ENCODE results near the gene DAB1.
"Not testable (repeated sequence)": the region's sequence is repeated elsewhere in the genome, so short reads cannot be mapped to it uniquely, and the experiment has no call there.

Gene DAB1

DNA sequence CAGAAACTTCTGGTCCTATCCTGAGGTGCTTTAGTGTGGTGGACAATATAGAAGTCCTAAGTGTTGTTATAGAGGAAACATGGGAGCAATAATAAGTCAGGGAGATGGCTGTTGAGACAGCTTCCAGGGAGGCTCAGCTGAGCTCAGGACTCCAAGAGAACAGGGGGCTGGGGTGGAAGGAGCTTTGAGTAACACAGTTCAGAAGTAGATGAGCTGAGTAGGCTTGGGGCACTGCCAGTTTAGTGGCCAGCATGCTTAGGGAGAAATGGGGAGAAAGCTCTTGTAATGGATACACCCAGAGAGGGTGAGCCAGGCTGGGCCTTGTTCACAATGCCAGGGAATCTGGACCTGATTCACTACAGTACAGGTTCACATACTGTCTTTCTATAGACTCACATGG lies 201.6 kb downstream of the DAB1 start:
- DNase-seq (ENCODE audit: low read depth in 1 of 2, low spot score in 1 of 2): no peak
- Histone ChIP-seq H3K27ac (replicated peaks) (no peak overlapping the region), H3K27me3 (ENCODE audit: insufficient read depth, poor library complexity, severe bottlenecking) (no peaks in the 10 kb centered on the region), H3K4me3 (replicated peaks; ENCODE audit: insufficient read depth, low read length) (no peak overlapping the region)
- TF ChIP-seq POLR2AphosphoS5 (IDR thresholded peaks at IDR 0.05; ENCODE audit: low read depth) (no peak), GABPA (IDR thresholded peaks at IDR 0.05; ENCODE audit: low read depth) (no peak), SPI1 (IDR thresholded peaks at IDR 0.05; ENCODE audit: borderline replicate concordance, low read depth) (no peak)
- TF ChIP-seq, protein P1, sequence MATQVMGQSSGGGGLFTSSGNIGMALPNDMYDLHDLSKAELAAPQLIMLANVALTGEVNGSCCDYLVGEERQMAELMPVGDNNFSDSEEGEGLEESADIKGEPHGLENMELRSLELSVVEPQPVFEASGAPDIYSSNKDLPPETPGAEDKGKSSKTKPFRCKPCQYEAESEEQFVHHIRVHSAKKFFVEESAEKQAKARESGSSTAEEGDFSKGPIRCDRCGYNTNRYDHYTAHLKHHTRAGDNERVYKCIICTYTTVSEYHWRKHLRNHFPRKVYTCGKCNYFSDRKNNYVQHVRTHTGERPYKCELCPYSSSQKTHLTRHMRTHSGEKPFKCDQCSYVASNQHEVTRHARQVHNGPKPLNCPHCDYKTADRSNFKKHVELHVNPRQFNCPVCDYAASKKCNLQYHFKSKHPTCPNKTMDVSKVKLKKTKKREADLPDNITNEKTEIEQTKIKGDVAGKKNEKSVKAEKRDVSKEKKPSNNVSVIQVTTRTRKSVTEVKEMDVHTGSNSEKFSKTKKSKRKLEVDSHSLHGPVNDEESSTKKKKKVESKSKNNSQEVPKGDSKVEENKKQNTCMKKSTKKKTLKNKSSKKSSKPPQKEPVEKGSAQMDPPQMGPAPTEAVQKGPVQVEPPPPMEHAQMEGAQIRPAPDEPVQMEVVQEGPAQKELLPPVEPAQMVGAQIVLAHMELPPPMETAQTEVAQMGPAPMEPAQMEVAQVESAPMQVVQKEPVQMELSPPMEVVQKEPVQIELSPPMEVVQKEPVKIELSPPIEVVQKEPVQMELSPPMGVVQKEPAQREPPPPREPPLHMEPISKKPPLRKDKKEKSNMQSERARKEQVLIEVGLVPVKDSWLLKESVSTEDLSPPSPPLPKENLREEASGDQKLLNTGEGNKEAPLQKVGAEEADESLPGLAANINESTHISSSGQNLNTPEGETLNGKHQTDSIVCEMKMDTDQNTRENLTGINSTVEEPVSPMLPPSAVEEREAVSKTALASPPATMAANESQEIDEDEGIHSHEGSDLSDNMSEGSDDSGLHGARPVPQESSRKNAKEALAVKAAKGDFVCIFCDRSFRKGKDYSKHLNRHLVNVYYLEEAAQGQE (IDR thresholded peaks at IDR 0.05; ENCODE audit: insufficient replicate concordance, low read depth): no peak

DNA sequence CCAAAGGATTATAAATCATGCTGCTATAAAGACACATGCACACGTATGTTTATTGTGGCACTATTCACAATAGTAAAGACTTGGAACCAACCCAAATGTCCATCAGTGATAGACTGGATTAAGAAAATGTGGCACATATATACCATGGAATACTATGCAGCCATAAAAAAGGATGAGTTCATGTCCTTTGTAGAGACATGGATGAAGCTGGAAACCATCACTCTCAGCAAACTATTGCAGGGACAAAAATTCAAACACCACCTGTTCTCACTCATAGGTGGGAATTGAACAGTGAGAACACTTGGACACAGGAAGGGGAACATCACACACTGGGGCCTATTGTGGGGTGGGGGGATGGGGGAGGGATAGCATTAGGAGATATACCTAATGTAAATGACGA lies 203.0 kb downstream of the DAB1 start:
- not testable (repeated sequence) for H3K27me3 ChIP-seq (ENCODE audit: insufficient read depth, poor library complexity, severe bottlenecking); H3K27ac ChIP-seq (replicated peaks); DNase-seq (ENCODE audit: low read depth in 1 of 2, low spot score in 1 of 2); H3K4me3 ChIP-seq (replicated peaks; ENCODE audit: insufficient read depth, low read length)

DNA sequence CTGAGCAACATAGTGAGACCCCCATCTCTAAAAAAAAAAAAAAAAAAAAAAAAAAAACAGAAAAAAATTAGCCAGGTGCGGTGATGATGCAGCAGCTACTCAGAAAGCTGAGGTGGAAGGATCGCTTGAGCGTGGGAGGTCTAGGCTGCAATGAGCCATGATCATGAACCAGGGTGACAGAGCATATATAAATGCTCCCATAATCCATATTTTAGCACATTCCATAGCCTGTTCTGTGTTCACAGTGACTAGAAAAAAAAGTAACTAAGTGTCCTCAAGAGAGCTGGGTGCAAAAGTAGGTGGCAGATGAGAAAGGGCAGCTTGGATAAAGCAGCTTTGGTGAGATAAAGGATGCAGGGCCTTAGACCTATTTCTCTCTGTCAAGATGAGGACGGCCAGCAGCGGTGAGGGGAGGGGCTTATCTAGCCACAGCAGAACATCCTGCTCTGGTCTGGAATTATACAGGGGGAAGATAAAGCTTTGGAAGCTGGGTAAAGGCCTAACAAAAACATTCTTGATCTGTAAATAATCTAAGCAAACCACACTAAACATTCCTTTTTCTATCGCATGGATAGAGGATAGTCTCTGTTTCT lies 205.3 kb downstream of the DAB1 start:
- Histone ChIP-seq H3K4me3 (replicated peaks; ENCODE audit: insufficient read depth, low read length) (no peak overlapping the region), H3K27me3 (ENCODE audit: insufficient read depth, poor library complexity, severe bottlenecking) (no peaks in the 10 kb centered on the region), H3K27ac (replicated peaks) (no peak overlapping the region)
- TF ChIP-seq, protein P1 (IDR thresholded peaks at IDR 0.05; ENCODE audit: insufficient replicate concordance, low read depth): no peak
- TF ChIP-seq, protein P2, sequence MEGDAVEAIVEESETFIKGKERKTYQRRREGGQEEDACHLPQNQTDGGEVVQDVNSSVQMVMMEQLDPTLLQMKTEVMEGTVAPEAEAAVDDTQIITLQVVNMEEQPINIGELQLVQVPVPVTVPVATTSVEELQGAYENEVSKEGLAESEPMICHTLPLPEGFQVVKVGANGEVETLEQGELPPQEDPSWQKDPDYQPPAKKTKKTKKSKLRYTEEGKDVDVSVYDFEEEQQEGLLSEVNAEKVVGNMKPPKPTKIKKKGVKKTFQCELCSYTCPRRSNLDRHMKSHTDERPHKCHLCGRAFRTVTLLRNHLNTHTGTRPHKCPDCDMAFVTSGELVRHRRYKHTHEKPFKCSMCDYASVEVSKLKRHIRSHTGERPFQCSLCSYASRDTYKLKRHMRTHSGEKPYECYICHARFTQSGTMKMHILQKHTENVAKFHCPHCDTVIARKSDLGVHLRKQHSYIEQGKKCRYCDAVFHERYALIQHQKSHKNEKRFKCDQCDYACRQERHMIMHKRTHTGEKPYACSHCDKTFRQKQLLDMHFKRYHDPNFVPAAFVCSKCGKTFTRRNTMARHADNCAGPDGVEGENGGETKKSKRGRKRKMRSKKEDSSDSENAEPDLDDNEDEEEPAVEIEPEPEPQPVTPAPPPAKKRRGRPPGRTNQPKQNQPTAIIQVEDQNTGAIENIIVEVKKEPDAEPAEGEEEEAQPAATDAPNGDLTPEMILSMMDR (IDR thresholded peaks at IDR 0.05; ENCODE audit: insufficient read depth, low read length): no peak
- TF ChIP-seq SPI1 (IDR thresholded peaks at IDR 0.05; ENCODE audit: borderline replicate concordance, low read depth) (no peak), POLR2AphosphoS5 (IDR thresholded peaks at IDR 0.05; ENCODE audit: low read depth) (no peak), GABPA (IDR thresholded peaks at IDR 0.05; ENCODE audit: low read depth) (no peak)
- DNase-seq (ENCODE audit: low read depth in 1 of 2, low spot score in 1 of 2): no peak

DNA sequence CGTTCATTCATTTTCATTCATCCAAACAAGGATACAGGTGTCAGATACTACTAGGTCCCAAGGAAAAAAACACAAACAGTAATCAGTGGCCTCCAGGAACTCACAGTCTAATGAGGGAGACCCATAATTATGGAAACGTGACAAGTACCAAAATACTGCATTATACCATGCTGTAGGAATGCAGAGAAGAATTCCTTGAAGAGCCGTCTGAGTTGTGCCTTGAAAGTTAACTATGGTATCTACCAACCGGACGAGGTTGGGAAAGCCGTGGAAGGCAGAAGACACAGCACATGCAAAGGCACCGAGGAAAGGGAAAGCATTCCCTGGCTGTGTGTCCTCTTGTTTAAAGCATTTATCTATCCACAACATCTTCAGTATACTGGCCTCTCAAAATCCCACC lies 206.0 kb downstream of the DAB1 start:
- no peaks in the 10 kb centered on the region for H3K27me3 ChIP-seq (ENCODE audit: insufficient read depth, poor library complexity, severe bottlenecking)
- TF ChIP-seq SPI1 (IDR thresholded peaks at IDR 0.05; ENCODE audit: borderline replicate concordance, low read depth) (no peak), POLR2AphosphoS5 (IDR thresholded peaks at IDR 0.05; ENCODE audit: low read depth) (no peak), GABPA (IDR thresholded peaks at IDR 0.05; ENCODE audit: low read depth) (no peak)
- TF ChIP-seq, protein P2 (IDR thresholded peaks at IDR 0.05; ENCODE audit: insufficient read depth, low read length): no peak
- TF ChIP-seq, protein P1 (IDR thresholded peaks at IDR 0.05; ENCODE audit: insufficient replicate concordance, low read depth): no peak
- H3K27ac ChIP-seq (replicated peaks): no peak overlapping the region
- no peak for DNase-seq (ENCODE audit: low read depth in 1 of 2, low spot score in 1 of 2)
- no peak overlapping the region for H3K4me3 ChIP-seq (replicated peaks; ENCODE audit: insufficient read depth, low read length)

All from HL-60 (cell line).